BE2C (cell line): ENCODE results near the gene UNKL.

Experiments
- DNase-seq: peaks from one replicate; pipeline ENCODE4 v3.0.0-alpha.2; 2020
- H3K27me3 ChIP-seq: fragments of 250-450 bp; sonication (Bioruptor Pico); 2 replicates; pipeline ENCODE4 v1.5.1; 2020; ENCODE audit warnings: mild to moderate bottlenecking
- H3K36me3 ChIP-seq: fragments of 250-450 bp; sonication (Bioruptor Pico); 2 replicates; pipeline ENCODE4 v1.5.1; 2020; ENCODE audit warnings: mild to moderate bottlenecking
- H3K4me1 ChIP-seq: fragments of 250-450 bp; sonication (Bioruptor Pico); 2 replicates; pipeline ENCODE4 v1.5.1; 2020
- H3K4me3 ChIP-seq: 2 replicates; pipeline ENCODE4 v1.5.1; 2011; ENCODE audit warnings: low read depth, low read length
- H3K9me3 ChIP-seq: fragments of 250-450 bp; sonication (Bioruptor Pico); 2 replicates; pipeline ENCODE4 v1.5.1; 2020
- CTCF ChIP-seq: IDR thresholded peaks from 2 replicates; pipeline ENCODE4 v1.5.1; 2012; ENCODE audit warnings: mild to moderate bottlenecking, low read depth, low read length

The UNKL gene

GRCh38 chr16:1323296-1324239 lies 90.9 kb downstream of the UNKL start:
- no peak for DNase-seq
- no peak for TF ChIP-seq CTCF
- Histone ChIP-seq H3K4me3 (no peak overlapping the region), H3K4me1 (no peaks in the 10 kb centered on the region), H3K36me3 (peaks cover 56% of the 10 kb centered on the region), H3K9me3 (no peaks in the 10 kb centered on the region), H3K27me3 (no peaks in the 10 kb centered on the region)

GRCh38 chr16:1322407-1322806 lies 92.1 kb downstream of the UNKL start:
- no peaks in the 10 kb centered on the region for H3K27me3 ChIP-seq
- no peaks in the 10 kb centered on the region for H3K9me3 ChIP-seq
- H3K4me3 ChIP-seq: no peak overlapping the region
- no peak for DNase-seq
- H3K4me1 ChIP-seq: no peaks in the 10 kb centered on the region
- TF ChIP-seq CTCF: no peak
- H3K36me3 ChIP-seq: peaks cover 68% of the 10 kb centered on the region

GRCh38 chr16:1320658-1321240 lies 93.8 kb downstream of the UNKL start:
- H3K36me3 ChIP-seq: peaks cover 85% of the 10 kb centered on the region
- H3K4me1 ChIP-seq: no peaks in the 10 kb centered on the region
- no peak overlapping the region for H3K4me3 ChIP-seq
- DNase-seq: peak; percentile 9
- no peak for TF ChIP-seq CTCF
- no peaks in the 10 kb centered on the region for H3K27me3 ChIP-seq
- H3K9me3 ChIP-seq: no peaks in the 10 kb centered on the region

- Histone ChIP-seq H3K9me3 (no peaks in the 10 kb centered on the region), H3K36me3 (peaks cover 86% of the 10 kb centered on the region), H3K4me3 (no peak overlapping the region), H3K4me1 (no peaks in the 10 kb centered on the region), H3K27me3 (no peaks in the 10 kb centered on the region)
- TF ChIP-seq CTCF: no peak
- no peak for DNase-seq
Observed at GRCh38 chr16:1320097-1320496, 94.4 kb downstream of the UNKL start.

GRCh38 chr16:1319041-1319440 lies 95.5 kb downstream of the UNKL start:
- Histone ChIP-seq H3K4me3 (no peak overlapping the region), H3K36me3 (peaks cover 87% of the 10 kb centered on the region), H3K27me3 (no peaks in the 10 kb centered on the region), H3K9me3 (no peaks in the 10 kb centered on the region), H3K4me1 (no peaks in the 10 kb centered on the region)
- DNase-seq: peak; percentile 11
- TF ChIP-seq CTCF: no peak

- H3K27me3 ChIP-seq: no peaks in the 10 kb centered on the region
- H3K4me1 ChIP-seq: no peaks in the 10 kb centered on the region
- no peak for TF ChIP-seq CTCF
- peaks cover 87% of the 10 kb centered on the region for H3K36me3 ChIP-seq
- H3K4me3 ChIP-seq: no peak overlapping the region
- DNase-seq: no peak
- no peaks in the 10 kb centered on the region for H3K9me3 ChIP-seq
Observed at GRCh38 chr16:1318268-1318545, 96.3 kb downstream of the UNKL start.
